Measurements from ENCODE around the gene MRPS18A. TPM values are rescaled to one million over a fixed set of nuclear protein-coding genes. Genes with fewer than 3 reads are reported as not detected.

The MRPS18A gene
- total and polyA plus RNA-seq, 2 of the 8 experiments (the other 6 are each of a cell fraction or from before 2014, with no cell fraction given): 48.3 to 121 TPM

DNA sequence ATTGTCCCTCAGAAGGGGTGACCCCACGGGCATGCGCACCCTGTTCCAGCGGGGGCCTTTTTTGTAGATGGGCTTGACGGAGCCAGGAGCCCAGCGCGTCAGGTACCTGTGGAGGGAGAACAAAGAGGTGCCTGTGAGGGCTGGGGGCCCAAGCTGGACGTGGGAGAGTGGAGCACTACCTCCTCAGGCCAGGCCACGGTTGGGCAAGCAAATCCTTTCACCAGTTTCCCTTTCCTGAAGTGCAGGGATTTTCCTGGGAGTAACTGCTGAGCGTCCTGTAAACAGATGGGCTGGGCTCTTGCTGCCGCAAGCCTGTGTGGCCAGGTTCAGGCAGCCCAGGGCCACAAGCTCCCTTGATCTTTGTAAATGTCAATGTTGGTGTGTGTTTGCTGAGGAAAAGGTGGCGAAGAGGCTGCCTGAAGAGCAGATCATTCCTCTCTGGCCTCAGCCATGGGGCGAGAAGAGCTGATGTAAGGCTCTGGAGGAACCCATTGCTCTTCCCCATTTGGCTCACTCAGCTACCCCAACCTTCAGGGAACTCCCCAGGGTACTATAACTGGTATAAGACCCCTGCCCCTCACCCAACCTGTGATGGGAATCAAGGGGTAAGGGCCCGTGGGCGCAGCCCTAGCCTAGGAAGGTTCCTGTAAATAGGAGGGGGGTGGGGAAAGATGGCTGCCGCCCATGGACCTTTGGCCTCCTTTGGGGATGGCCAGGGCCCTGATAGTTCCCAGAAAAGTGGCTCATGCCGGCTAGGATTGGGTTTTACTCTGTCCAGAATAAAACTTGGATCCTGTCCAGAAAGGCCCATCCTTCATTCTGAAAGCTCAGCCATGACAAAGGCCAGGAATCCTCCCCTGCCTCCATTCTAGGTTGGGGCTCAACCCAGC is 15.5 kb downstream of the MRPS18A start:
- FAIRE-seq: no peak
- peaks cover 25 to 51% (median 29%) of the 10 kb centered on the region in 4 experiments; a peak in 7 of 8 replicates for H3K36me3 ChIP-seq (ENCODE audit: control insufficient read depth in 2 of 4, insufficient read depth in 4 of 4, low read length in 3 of 4)

More for the DNA sequence above, 15.5 kb downstream of the MRPS18A start:
- no peak overlapping the region for H4K8ac ChIP-seq (ENCODE audit: extremely low read depth, insufficient read depth, low read length)
- H4K5ac ChIP-seq (ENCODE audit: insufficient read length, low read depth, low read length): no peak overlapping the region
- H3K14ac ChIP-seq (ENCODE audit: insufficient read length): no peak overlapping the region
- H3K79me2 ChIP-seq (ENCODE audit: control insufficient read depth in 1 of 2, insufficient read depth in 2 of 2, low read length in 2 of 2): no peaks in the 10 kb centered on the region
- no peak overlapping the region for H3K56ac ChIP-seq (replicated peaks; ENCODE audit: insufficient read length, low read depth, low read length)
- H3K23ac ChIP-seq (ENCODE audit: insufficient read length): no peak overlapping the region
- no peak overlapping the region for H4K91ac ChIP-seq (replicated peaks; ENCODE audit: insufficient read length, low read length)
- POLR2A ChIA-PET (ENCODE audit: partially characterized antibody): interaction anchor here (1.0 to 10.0 kb wide), 6 partner anchors 8 to 101 kb away, joined by 3 to 85 read pairs (median 5); partner anchors contain the start of genes GTPBP2 and MRPS18A
- H3K4ac ChIP-seq (replicated peaks; ENCODE audit: insufficient read length, low read depth, low read length): no peak overlapping the region
- H2BK5ac ChIP-seq (ENCODE audit: low read depth, low read length): no peak overlapping the region
- H3K79me1 ChIP-seq (ENCODE audit: low read depth, low read length): no peaks in the 10 kb centered on the region
- no peak overlapping the region for H2BK120ac ChIP-seq (replicated peaks; ENCODE audit: low read depth, low read length)
- H2BK15ac ChIP-seq (ENCODE audit: low read length): no peak overlapping the region
- peaks cover 5 to 25% (median 22%) of the 10 kb centered on the region in 4 experiments for H3K4me1 ChIP-seq (replicated peaks in 1 of 4; ENCODE audit: control insufficient read depth in 3 of 4, insufficient read depth in 4 of 4, low read length in 3 of 4)
- peaks cover 3% of the 10 kb centered on the region; the same call in 1 of the 2 replicates for H3K23me2 ChIP-seq (ENCODE audit: low read depth, low read length)
- H3K9ac ChIP-seq (replicated peaks in 1 of 4; ENCODE audit: extremely low read depth in 1 of 4, low read depth in 3 of 4, low read length in 3 of 4): no peak overlapping the region
- no peak overlapping the region for H3K18ac ChIP-seq (ENCODE audit: extremely low read depth, low read length)
- H3K4me2 ChIP-seq (ENCODE audit: insufficient read depth in 1 of 2, low read depth in 2 of 2, low read length in 2 of 2): no peak overlapping the region
- no peak overlapping the region for H3K27ac ChIP-seq (ENCODE audit: low read depth, low read length)
- no peak for DNase-seq (ENCODE audit: low read depth in 1 of 2, low spot score in 2 of 2)
- H3K4me3 ChIP-seq (ENCODE audit: extremely low read depth in 1 of 4, insufficient read depth in 2 of 4, low read depth in 3 of 4, low read length in 4 of 4): no peak overlapping the region
- H4K20me1 ChIP-seq (replicated peaks in 1 of 2; ENCODE audit: control insufficient read depth in 1 of 2, insufficient read depth in 2 of 2, low read length in 2 of 2): peaks cover 0 to 4% of the 10 kb centered on the region in 2 experiments
- H3K27me3 ChIP-seq (replicated peaks in 1 of 4; ENCODE audit: control insufficient read depth in 3 of 4, extremely low read depth in 1 of 4, insufficient read depth in 3 of 4, low read length in 3 of 4): no peaks in the 10 kb centered on the region
- H2AK5ac ChIP-seq (ENCODE audit: low read depth, low read length): no peak overlapping the region
- CTCF ChIA-PET (ENCODE audit: partially characterized antibody): interaction anchor here (0.9 to 12.6 kb wide), 11 partner anchors 13 to 407 kb away, joined by 3 to 146 read pairs (median 5); partner anchors contain the start of gene VEGFA
- H2BK12ac ChIP-seq (ENCODE audit: low read depth, low read length): no peak overlapping the region
- no peak overlapping the region for H2BK20ac ChIP-seq (ENCODE audit: low read length)
- H3K9me3 ChIP-seq (ENCODE audit: insufficient read depth in 2 of 2, low read depth in 1 of 2, low read length in 1 of 2): no peaks in the 10 kb centered on the region
- whole genome bisulfite sequencing, 2 experiments (ENCODE audit: extremely low coverage in 1 of 2, insufficient coverage in 1 of 2, insufficient read length in 1 of 2, insufficient replicate concordance in 2 of 2, low coverage in 1 of 2, low lambda C conversion rate in 2 of 2, missing lambda C conversion rate in 1 of 2): 96% methylated on average over 16 of the region's 16 CpGs; no CpG with 5 or more reads in 1 of the 2 experiments
- no peak overlapping the region for H2AFZ ChIP-seq (ENCODE audit: low read length)

Measured in H1 (cell line).